HG03159 (cell line): ENCODE data around the gene CFAP157.

Experiments
- ATAC-seq: cut with Tn5 transposase; IDR thresholded peaks from one replicate; pipeline ENCODE4 v1.9.1; 2021; ENCODE audit warnings: mild to moderate bottlenecking, moderate library complexity; ENCODE audit not compliant: unreplicated experiment

CFAP157 gene

DNA sequence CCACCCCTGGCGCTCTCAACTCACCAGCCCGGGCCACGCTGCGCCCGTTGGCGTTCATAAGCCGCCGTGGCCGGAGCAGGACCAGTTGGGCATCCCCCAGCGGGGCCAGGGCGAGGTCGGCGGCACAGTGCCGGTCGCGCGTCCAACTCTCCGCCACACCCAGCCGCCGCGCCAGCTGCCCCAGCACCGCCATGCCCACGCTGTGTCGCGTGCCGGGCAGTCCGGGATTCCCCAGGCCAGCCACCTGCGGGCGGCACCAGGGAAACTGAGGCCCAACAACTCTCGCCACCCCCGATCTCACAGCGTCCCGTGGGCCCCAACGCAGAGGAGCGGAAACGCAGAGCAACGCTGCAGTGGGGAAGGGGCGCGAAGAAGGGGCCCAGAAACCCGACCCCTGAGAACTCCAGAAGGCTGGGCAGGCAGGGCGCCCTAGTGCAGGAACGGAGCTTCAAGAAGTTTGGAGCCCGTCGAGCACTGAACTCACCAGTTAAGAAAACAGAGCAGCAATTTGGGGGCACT, 8.2 kb downstream of the CFAP157 start:
- peak; percentile 17 for ATAC-seq

GRCh38 chr9:127715470-127716337, 8.9 kb downstream of the CFAP157 start, which contains the start of the genes PTRH1 and TTC16:
Gene PTRH1 (minus strand): TSS chr9:127715663. CDS start chr9:127715639, 24 bp downstream.
Gene TTC16 (plus strand): TSS chr9:127716079. CDS start chr9:127716146, 67 bp downstream.
- ATAC-seq: peak; percentile 94

DNA sequence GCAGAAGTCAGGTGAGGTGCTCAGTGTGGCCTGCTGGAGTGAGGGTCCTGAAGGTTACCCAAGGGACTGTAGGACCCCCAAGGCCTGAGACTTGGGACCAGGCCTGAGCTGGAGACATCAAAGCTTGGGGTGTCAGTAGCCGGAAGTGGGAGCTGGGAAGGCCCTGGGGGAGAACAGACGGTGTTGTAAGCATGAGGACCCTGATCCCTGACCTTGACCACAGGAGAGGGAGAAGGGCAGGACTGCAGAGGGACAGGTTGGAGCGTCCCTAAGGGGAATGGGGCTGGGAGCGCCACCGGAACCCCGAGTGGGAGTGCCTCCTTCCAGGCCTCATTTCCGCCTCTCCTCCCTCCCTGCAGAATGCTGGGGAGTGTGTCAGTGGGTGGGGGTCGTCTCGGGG, 9.6 kb downstream of the CFAP157 start:
- no peak for ATAC-seq

GRCh38 chr9:127717766-127718165, 11.0 kb downstream of the CFAP157 start:
- ATAC-seq: no peak

DNA sequence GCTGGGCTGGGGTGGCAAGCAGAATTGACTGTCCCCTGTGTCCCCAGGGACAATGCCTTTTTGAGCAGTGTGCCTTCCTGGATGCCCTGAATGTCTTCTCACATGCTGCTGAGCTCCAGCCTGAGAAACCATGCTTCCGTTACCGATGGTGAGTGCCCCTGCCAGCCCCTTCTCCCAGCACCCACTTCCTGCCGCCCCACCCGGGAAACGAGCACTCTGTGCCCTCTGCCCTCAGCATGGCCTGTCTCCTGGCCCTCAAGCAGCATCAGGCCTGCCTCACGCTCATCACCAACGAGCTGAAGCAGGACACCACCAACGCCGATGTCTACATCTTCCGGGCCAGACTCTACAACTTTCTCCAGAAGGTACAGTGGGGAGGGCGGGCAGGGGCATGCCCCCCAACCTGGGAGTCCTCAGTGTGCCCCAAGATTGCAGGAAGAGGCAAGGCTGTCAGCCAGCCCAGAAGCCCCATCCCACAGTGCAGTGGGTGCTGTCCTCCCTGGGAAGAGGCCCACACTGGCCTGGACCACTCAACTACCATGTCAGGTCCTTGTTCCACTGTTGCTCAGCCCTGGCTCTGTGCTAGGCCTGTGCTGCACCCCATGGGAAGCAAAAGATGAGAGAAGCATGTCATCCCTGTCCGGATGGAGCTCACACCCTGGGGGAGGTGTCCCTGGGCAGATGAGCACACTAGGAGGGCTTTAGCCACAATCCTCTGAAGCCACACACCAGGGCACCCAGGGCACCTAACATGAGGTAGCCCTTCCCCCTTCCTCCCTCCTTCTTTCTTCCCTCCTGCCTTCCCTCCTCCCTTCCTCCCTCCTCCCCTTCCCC, 13.5 kb downstream of the CFAP157 start:
- no peak for ATAC-seq

- ATAC-seq: no peak
These were observed 14.1 kb downstream of the CFAP157 start for GRCh38 chr9:127720865-127721227.

DNA sequence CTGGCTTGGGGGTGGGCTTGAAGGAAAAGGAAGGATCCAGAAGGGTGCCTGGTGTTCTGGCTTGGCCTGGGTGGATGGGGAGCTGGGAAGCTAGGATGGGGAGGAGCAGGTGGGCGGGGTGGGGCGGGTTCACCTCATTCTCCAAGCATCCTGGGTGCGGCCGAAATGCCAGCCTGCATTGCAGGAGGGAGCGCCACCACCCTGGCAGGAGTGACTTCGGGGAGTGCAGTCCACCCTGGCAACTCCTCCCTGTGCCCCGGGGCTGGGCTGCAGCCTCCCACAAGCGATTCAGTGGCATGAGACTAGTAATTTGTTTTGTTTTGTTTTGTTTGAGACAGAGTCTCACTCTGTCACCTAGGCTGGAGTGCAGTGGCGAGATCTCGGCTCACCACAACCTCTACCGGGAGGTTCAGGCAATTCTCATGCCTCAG, 14.6 kb downstream of the CFAP157 start:
- no peak for ATAC-seq

- ATAC-seq: no peak
These were observed 15.4 kb downstream of the CFAP157 start for GRCh38 chr9:127722055-127722745.

DNA sequence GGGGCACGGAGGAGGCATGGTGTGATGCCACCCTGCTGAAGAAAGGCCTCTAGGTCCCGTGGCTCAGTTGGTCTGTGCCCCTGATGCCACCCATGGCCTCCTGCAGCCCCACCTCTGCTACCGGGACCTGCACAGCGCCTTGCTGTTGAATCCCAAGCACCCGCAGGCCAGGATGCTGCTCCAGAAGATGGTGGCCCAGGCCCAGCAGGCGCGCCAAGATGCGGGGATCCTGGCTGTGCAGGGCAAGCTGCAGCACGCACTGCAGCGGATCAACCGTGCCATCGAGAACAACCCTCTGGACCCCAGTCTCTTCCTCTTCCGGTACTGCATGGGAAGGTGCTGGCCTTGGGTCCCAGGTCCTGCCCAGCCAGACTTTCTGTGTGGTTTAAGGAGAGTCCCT, 16.2 kb downstream of the CFAP157 start:
- ATAC-seq: no peak

DNA sequence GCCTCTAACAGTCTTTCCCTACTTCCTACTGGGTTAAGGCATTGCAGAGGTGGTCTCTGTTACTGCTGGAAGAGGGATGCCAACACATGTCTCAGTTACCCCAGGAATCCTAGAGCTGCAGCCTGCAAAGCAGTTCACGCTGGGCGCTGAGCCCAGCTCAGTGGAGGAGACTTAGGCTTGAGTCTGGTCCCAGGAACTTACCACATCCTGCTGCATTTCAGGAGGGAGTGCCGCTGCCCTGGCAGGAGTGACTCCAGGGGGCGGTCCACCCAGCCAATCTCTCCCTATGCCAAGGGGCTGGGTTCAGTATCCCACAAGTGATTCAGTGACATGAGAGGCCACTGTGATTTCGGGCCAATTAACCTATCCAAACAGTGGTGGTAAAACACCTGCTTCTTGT, 16.7 kb downstream of the CFAP157 start:
- no peak for ATAC-seq

DNA sequence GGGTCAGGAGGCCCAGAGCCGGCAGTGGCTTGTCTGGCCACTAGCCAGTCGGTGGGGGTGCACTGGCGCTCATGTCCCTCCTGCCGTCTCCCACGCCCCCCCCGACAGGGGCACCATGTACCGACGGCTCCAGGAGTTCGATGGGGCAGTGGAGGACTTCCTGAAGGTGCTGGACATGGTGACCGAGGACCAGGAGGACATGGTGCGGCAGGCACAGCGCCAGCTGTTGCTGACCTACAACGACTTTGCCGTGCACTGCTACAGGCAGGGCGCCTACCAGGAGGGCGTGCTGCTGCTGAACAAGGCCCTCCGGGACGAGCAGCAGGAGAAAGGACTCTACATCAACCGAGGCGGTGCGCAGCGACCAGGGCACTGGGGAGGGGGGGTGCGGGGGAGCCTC, 17.2 kb downstream of the CFAP157 start:
- ATAC-seq: no peak

DNA sequence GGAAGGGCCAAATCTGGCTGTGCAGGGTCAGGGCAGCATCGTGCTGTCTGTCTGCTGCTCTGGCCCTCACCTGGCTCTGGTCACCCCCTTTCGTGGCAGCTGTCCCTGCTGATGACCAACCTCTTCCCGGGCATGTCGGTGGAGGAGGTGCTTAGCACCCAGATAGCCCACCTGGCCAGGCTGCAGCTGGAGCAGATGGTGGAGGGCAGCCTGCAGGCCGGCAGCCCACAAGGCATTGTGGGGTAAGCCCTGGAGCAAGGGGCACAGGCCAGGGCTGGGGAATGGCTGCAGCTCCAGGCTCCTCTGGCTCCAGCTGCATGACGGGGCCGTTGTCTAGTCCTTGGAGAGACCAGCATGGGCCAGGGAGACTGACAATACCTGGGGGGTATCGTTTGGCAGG, 20.1 kb downstream of the CFAP157 start:
- ATAC-seq: no peak

GRCh38 chr9:127728808-127729207, 22.0 kb downstream of the CFAP157 start:
- ATAC-seq: no peak

DNA sequence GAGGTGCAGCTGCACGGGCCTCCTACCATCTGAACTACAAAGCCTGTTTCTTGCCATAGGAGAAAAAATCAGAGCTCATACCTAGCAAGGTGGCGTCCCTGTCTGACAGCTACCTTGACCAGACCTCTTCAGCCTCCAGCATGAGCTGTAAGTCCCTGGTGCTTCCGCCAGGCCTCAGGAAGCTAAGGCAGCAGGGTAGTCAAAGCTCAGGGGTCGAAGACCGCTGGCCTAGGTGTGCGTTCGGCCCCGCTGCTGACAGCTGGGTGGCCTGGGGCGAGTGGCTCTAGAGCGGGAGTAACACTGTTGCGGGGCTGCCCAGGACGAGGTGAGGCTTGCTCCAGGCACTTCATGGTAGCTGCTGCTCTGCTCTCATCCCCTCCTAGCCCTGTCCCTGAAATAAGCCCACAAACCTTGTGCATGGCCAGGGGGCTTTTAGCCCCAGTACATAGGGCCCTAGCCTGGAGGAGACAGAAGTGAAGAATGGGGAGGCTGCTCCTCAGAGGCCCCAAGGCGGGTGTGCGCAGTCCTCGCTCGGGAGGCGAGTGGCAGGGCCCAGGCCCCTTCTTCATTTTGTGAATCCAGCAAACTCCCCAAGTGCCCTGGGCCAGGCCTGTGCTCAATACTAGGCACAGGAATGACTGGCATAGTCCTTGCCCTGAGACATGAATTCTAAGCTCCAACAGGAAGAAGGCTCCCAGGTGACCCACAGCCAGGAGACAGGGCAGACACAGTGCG, 22.9 kb downstream of the CFAP157 start:
- ATAC-seq: no peak

DNA sequence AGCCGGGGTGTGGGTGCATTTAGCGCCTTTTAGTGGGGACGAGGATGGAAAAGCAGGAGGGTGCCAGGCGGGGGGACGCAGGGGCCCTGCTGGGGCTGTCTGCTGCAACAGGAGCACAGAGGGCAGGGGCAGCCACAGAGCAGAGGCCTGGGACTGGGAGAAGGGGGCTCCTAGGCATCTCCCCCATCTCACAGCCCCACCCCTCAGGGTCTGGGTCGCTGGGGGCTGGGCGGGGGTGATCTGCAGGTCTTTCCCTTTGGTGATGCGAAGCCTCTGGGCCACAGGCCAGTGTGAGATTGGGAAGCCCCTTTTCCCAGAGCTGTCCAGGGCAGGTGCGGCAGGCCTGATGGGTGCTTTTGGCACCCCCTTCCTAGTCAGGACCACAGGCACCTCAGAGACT, 23.5 kb downstream of the CFAP157 start:
- no peak for ATAC-seq

- ATAC-seq: no peak
These were observed 24.1 kb downstream of the CFAP157 start for GRCh38 chr9:127730799-127731410.

- ATAC-seq: no peak
These were observed 25.1 kb downstream of the CFAP157 start for GRCh38 chr9:127731938-127732337.

- no peak for ATAC-seq
These were observed 25.7 kb downstream of the CFAP157 start for GRCh38 chr9:127732444-127732843.

DNA sequence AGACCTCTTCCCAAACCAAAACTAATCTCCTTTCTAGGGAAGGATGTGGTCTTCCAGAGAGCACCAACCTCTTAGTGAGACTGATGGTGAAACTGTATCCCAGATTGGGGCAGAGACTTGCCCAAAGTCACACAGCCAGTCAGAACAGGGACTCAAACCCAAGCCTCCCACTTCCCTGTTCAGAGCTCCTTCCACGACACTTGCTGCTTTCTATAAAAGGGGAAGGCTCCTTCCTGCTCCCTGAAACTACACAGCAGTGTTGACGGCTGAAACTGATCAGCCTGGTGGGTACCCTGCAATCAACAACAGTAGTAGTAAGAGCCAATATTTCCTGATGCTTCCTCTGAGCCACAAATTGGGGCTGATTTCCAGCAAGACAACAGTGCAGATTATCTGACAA, 26.8 kb downstream of the CFAP157 start:
- no peak for ATAC-seq

DNA sequence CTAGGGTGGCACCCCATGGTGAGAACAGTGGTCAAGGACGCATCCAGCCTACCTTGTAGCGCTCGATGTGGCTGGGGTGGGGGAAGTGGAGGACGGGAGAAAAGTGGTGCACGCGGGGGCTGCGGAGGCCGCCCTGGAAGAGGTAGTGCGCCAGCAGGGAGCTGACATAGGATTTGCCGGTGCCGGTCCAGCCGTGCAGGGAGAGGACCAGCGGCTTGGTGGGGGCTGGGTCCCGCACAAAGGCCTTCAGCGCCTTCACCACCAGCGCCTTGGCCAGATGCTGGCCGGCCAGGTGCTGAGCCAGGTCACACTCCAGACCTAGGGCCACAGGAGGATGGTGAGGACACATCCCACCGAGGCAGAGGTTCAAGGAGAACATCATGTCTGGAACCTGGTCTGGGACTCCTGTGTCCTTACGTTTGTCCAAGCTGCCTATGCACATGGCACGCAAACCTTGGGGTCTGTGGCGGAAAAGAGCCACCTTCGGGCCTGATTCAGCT, 27.5 kb downstream of the CFAP157 start:
- ATAC-seq: no peak
